Adrenal gland (tissue), 5 donors: Measurements from ENCODE around the gene ADAM15.

Experiments
- CTCF ChIP-seq, 6 experiments: fragments of 450-650 bp in 4 of 6; fragments of 200-600 bp in 2 of 6; sonication (generic) in 1 of 6; IDR thresholded peaks; 1 replicate in 5 of 6; 2 replicates in 1 of 6; pipeline versions ENCODE4 v1.5.1 to v1.8.0; 2016 to 2021; ENCODE audit warnings: antibody characterized with exemption in 6 of 6, mild to moderate bottlenecking in 2 of 6, moderate library complexity in 1 of 6
- POLR2A ChIP-seq, 2 donors: fragments of 450-650 bp; IDR thresholded peaks; one replicate each; pipeline ENCODE4 v1.6.1; 2017; ENCODE audit warnings: antibody characterized with exemption in 2 of 2, mild to moderate bottlenecking in 2 of 2, moderate library complexity in 1 of 2
- donor health status: DM: no; HTN: no; CAD: no.

GRCh38 chr1:155072531-155073289, 21.6 kb downstream of the ADAM15 start:
- TF ChIP-seq CTCF (IDR thresholded peaks at IDR 0.05) = no peak
- no peak for TF ChIP-seq POLR2A (IDR thresholded peaks at IDR 0.05)
